HAP-1 (cell line): Measurements from ENCODE around the gene ST6GAL1.
A peak's percentile ranks its signal among the peaks of the same experiment; 100 is the strongest.

Source experiments
- DNase-seq, 2 experiments: peaks; one replicate each; pipeline ENCODE4 v3.0.0-alpha.2; 2016 to 2020; ENCODE audit warnings: low spot score in 2 of 2
- H3K27me3 ChIP-seq: fragments of 250-450 bp; sonication (Bioruptor Pico); 2 replicates; pipeline ENCODE4 v1.5.1; 2020; ENCODE audit warnings: low read depth, mild to moderate bottlenecking, moderate library complexity
- H3K36me3 ChIP-seq: fragments of 250-450 bp; sonication (Bioruptor Pico); replicated peaks from 2 replicates; pipeline ENCODE4 v1.5.1; 2020; ENCODE audit warnings: mild to moderate bottlenecking
- H3K4me1 ChIP-seq: fragments of 250-450 bp; sonication (Bioruptor Pico); 2 replicates; pipeline ENCODE4 v1.5.1; 2020; ENCODE audit warnings: mild to moderate bottlenecking
- H3K4me3 ChIP-seq: fragments of 250-450 bp; sonication (Bioruptor Pico); 2 replicates; pipeline ENCODE4 v1.5.1; 2020; ENCODE audit warnings: mild to moderate bottlenecking, moderate library complexity
- H3K9me3 ChIP-seq: fragments of 250-450 bp; sonication (Bioruptor Pico); 2 replicates; pipeline ENCODE4 v1.5.1; 2020; ENCODE audit warnings: mild to moderate bottlenecking, moderate library complexity
- in situ Hi-C: fragments of 300-500 bp; cut with MboI; formaldehyde crosslinking; loops from 3 replicates; pipeline ENCODE4 v1.14.3; 2020; ENCODE audit warnings: low sequenced_read_pairs, inconsistent platforms, mixed read lengths

ST6GAL1 gene

DNA sequence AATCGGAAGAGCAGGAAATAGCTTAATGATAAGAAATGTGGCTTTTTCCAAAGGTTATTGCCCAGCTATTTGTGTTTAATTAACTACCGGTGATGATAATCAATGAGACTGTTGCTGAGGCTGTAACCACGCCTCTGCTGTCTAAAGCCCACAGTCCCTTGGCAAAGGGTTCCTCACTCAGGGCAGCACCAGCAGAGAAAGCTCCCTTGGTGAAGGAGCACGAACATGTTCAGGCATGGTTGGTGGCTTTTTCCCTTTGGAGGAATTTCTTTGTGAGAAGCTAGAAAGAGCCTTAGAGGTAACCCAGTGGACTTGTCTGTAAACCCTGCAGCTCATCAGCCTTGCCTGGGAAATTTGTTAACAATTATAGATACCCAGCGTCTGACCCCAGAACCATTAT, 7.5 kb upstream of the ST6GAL1 start:
- H3K27me3 ChIP-seq = no peaks in the 10 kb centered on the region
- H3K4me1 ChIP-seq = peaks cover 19% of the 10 kb centered on the region
- in situ Hi-C loops = no loop called here
- no peak for DNase-seq
- H3K36me3 ChIP-seq = no peaks in the 10 kb centered on the region
- no peaks in the 10 kb centered on the region for H3K9me3 ChIP-seq
- H3K4me3 ChIP-seq = no peak overlapping the region

DNA sequence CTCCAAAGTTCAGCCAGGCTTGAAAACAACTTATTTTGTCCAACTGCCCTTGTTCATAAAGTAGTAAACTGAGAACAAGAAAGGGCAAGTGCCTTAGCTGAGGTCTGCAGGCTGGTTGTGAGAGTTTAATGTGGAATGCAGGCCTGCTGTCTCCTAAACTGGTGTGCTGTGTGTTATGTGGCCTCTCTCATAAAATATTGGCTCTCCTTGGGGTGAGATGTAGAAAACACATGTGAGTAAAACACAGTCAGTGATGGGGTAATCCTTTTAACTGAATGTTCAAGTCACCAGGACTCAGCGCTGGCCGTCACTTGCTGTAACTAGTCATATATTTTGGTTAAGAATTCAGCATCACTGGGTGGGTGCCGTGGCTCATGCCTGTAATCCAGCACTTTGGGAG, 7.1 kb upstream of the ST6GAL1 start:
- in situ Hi-C loops = no loop called here
- Histone ChIP-seq H3K4me1 (peaks cover 19% of the 10 kb centered on the region), H3K36me3 (no peaks in the 10 kb centered on the region), H3K4me3 (no peak overlapping the region), H3K9me3 (no peaks in the 10 kb centered on the region), H3K27me3 (no peaks in the 10 kb centered on the region)
- no peak for DNase-seq

DNA sequence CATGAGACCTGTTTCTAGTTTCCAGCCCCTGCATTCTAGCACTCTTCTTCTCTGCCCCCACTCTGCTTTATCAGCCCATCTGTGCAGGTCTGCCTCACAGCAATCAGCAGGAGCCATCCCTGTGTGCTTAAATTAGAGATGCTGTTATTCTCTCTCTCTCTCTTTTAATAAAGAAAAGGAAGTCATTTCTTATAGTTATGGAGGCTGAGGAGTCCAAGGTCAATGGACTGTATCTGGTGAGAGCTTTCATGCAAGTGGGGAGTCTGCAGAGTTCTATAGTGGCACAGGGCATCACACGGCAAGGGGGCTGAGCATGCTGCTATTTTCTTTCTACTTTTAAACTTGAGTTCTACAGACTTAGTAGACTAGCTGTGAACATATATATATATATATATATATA, 4.5 kb upstream of the ST6GAL1 start:
- DNase-seq = no peak
- Histone ChIP-seq H3K27me3 (no peaks in the 10 kb centered on the region), H3K36me3 (peaks cover 4% of the 10 kb centered on the region), H3K9me3 (no peaks in the 10 kb centered on the region), H3K4me3 (no peak overlapping the region), H3K4me1 (peaks cover 18% of the 10 kb centered on the region)
- in situ Hi-C loops = no loop called here

DNA sequence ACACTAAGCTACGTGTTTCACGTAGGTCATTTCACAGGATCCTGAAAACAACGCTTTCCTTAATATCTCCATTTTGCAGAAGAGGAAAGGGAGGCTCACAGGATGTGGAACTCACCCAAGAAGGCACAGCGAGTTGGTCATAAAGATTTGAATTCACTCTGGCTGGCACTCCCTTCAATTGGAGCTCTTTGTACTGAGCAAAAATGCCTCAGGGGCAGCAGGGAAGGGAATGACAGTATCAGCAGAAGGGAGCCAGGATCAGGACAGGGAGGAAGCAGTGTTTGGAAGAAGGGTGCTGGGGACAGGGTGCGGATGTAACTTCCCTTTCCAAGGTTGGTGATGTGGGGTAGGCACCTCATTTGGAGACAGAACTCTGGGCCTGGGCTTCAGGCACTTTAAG, 1.1 kb upstream of the ST6GAL1 start:
- H3K4me1 ChIP-seq = peaks cover 18% of the 10 kb centered on the region
- no peaks in the 10 kb centered on the region for H3K9me3 ChIP-seq
- H3K36me3 ChIP-seq = peaks cover 19% of the 10 kb centered on the region
- H3K4me3 ChIP-seq = no peak overlapping the region
- DNase-seq = peak in 1 of 2 experiments; percentile 42
- in situ Hi-C loops = no loop called here
- H3K27me3 ChIP-seq = no peaks in the 10 kb centered on the region

DNA sequence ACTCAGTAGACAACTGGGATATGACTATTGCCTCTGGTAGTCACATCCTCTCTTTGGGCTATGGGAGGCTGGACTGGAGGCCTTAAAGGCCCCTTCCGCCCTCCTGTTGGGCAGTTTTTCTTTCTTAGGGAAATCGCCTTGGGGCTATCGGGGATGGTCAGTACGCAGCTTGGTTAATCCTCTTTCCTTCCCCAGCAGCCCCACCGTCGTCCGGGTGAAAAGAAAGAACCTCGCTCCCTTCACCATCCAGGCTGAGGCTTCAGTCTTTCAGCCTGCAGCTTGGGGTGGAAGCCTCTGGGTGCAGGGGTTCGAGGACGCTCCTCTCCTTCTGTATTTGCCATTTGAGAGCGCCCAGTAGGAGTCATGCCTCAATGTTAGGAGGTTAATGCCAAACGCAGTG, 641 bp upstream of the ST6GAL1 start:
- H3K36me3 ChIP-seq = peaks cover 23% of the 10 kb centered on the region
- H3K9me3 ChIP-seq = no peaks in the 10 kb centered on the region
- H3K4me1 ChIP-seq = peaks cover 18% of the 10 kb centered on the region
- peak overlapping the region; percentile 91 for H3K4me3 ChIP-seq
- in situ Hi-C loops = loop anchor here (5.0 to 10.0 kb wide), 2 partner anchors 45 to 82 kb away; no protein-coding TSS in a partner anchor
- DNase-seq = no peak
- no peaks in the 10 kb centered on the region for H3K27me3 ChIP-seq

DNA sequence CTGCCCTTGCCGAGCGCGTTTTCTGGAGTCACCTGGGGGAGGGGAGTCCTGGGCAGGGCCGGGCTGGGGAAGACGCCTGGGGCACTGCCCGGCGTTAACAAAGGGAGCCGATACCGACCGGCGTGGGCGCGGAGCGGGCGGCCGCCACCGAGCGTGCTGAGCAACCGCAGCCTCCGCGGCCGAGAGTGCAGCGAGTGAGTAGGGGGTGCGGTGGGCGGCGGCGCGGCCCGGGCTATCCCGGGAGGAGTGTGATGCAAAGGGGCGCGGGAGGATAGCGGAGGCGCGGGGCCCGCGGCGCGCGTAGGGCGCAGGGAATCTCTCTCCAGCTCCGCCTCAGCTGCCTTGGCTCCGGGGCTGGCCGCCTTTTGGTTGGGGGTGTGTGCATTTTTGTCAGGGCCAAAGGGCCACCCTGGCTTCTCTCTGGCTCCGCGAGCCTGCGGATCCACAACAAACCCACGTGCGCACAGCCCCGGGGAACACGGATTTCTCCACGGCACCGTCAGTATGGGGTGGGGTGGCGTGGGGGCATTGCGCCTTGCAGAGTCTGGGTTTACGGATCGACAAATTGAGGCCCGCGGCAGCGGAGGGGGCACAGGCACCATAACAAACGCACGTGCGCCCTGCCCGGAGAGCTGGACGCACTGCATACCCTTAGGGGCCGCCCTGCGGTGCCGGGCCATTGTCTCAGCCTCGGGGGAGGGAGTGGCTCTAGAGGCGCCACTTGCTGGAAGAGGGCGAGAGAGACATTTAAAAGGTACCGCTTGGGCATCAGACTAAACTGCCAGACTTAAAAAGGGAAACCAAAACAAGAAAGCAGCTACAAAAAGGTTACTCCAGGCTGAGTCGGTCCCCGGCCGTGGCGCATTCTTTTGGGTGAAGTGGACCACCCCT, 560 bp downstream of the ST6GAL1 start:
- in situ Hi-C loops = loop anchor here (5.0 to 10.0 kb wide), 2 partner anchors 46 to 84 kb away; no protein-coding TSS in a partner anchor
- peak; percentile 66 to 89 for DNase-seq
- peaks cover 31% of the 10 kb centered on the region for H3K36me3 ChIP-seq
- peak overlapping the region; percentile 91 for H3K4me3 ChIP-seq
- no peaks in the 10 kb centered on the region for H3K9me3 ChIP-seq
- H3K27me3 ChIP-seq = no peaks in the 10 kb centered on the region
- peaks cover 23% of the 10 kb centered on the region for H3K4me1 ChIP-seq

DNA sequence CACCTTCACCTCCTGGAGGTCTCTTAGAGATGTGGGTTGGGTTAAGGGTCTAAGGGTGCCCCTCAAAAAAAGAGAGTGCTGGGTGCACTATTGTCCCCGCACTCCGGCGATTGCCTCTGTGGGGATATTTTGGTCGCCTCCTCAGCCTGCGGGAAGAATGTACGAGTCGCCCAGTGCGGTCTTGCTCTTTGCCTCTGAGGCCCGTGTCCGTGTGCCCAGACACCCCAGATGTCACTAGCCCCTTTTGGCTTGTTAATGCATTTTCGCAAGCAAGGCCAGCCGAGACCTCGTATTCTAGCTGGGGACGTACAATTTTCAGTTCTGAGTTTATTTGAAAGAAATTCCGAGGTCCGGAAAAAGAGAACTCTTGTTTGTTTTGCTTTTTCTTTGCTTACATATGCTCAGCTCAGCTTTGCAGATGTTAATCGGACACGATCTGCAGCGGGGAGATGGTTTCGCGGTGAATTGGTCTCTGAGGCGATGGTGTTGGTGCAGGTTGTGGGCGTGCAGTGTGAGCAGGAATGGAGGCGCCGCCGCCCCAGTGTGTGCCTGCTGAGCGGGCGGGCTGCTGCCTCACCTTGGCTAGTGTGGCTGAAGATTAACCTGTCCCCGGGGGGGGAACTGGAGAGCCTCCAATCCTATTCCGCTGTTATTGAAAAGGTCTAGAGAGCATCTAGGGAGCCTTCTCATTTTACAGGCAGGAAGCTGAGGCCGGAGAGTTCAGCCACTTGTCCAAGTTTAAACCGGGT, 1.4 kb downstream of the ST6GAL1 start:
- in situ Hi-C loops = loop anchor here (5.0 to 10.0 kb wide), 2 partner anchors 47 to 84 kb away; no protein-coding TSS in a partner anchor
- no peaks in the 10 kb centered on the region for H3K27me3 ChIP-seq
- peaks cover 31% of the 10 kb centered on the region for H3K36me3 ChIP-seq
- H3K4me1 ChIP-seq = peaks cover 25% of the 10 kb centered on the region
- H3K4me3 ChIP-seq = peak overlapping the region; percentile 91
- peak in 1 of 2 experiments; percentile 47 for DNase-seq
- no peaks in the 10 kb centered on the region for H3K9me3 ChIP-seq

DNA sequence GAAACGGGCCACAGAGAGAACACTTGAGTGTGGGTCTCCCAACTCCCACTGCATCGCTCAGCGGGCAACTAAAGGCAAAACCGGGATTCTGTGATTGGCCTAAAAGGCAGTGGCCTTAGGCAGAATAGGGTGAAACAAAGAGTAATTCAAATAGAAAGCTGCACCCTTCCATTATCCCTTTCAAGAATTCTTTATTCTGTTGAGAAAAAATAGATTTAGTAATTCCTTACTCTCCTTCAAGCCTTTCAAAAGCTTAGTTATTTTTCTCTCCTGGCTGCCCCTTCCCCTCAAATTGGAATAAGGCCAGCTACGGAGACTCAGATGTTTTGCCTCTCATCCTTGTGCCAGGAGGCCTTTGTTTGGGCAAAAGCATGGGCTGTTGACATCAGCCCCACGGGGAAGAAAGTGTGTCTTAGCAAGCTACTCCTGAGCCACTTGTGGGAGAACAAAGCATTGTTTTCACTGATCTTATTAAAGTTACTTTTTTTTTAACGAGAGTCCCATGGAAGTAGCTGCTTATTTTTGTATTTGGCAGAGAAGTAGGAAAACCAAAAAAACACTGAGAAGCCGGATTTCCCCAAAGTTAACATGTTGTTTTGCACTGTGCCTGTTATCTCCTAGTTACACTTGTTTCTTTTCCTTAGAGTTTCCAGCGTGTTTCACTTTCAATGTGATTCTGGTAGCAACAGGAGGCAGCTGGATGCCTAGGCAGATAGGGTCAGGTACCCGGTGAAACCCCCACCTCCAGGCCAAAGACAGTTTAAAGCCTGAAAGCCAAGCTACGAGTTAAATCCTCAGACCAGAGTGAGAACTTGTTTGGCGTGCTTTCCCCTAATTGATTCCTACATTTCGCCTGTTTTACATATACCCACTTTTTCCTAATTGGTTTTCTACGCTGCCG, 2.2 kb downstream of the ST6GAL1 start:
- peak; percentile 84 to 94 for DNase-seq
- Histone ChIP-seq H3K9me3 (no peaks in the 10 kb centered on the region), H3K4me1 (peaks cover 30% of the 10 kb centered on the region), H3K36me3 (peaks cover 35% of the 10 kb centered on the region), H3K4me3 (peak overlapping the region; percentile 91), H3K27me3 (no peaks in the 10 kb centered on the region)
- in situ Hi-C loops = loop anchor here (5.0 to 10.0 kb wide), 2 partner anchors 48 to 85 kb away; no protein-coding TSS in a partner anchor

DNA sequence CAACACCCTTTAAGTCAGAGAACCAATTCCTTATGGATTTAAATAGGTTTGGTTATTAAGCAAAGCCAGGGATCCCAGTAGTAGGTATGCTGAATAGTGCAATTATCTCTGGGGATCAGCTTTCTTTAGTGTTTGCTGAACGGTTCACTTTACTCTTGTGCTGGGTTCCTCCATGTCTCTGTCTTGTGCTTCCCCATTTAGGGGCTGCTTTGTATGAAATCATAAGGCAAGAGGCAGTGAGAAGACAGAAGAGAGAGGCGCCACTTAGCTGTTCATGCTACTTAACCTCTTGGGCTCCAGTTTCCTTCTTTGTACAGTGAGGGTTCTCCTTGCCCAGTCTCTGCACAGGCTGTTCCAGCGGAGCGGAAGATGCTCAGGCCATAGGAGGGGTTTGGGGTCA, 3.5 kb downstream of the ST6GAL1 start:
- Histone ChIP-seq H3K4me1 (peaks cover 42% of the 10 kb centered on the region), H3K36me3 (peaks cover 35% of the 10 kb centered on the region), H3K9me3 (no peaks in the 10 kb centered on the region), H3K4me3 (no peak overlapping the region), H3K27me3 (no peaks in the 10 kb centered on the region)
- in situ Hi-C loops = loop anchor here (5.0 to 10.0 kb wide), 2 partner anchors 49 to 87 kb away; no protein-coding TSS in a partner anchor
- DNase-seq = no peak

DNA sequence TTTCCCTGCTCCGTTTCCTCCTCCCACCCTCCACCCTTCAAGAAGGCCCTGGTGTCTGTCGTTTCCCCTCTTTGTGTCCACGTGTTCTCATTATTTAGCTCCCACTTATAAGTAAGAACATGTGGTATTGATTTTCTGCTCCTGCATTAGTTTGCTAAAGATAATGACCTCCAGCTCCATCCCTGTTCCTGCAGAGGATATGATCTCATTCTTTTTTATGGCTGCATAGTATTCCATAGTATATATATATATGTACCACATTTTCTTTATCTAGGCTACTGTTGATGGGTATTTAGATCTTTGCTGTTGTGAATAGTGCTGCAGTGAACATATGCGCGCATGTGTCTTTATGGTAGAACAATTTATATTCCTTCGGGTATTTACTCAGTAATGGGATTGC, 4.8 kb downstream of the ST6GAL1 start:
- H3K27me3 ChIP-seq = no peaks in the 10 kb centered on the region
- H3K36me3 ChIP-seq = peaks cover 35% of the 10 kb centered on the region
- DNase-seq = no peak
- no peaks in the 10 kb centered on the region for H3K9me3 ChIP-seq
- H3K4me1 ChIP-seq = peaks cover 32% of the 10 kb centered on the region
- H3K4me3 ChIP-seq = no peak overlapping the region
- in situ Hi-C loops = loop anchor here (10.0 kb wide), 1 partner anchor 50 kb away; no protein-coding TSS in a partner anchor

DNA sequence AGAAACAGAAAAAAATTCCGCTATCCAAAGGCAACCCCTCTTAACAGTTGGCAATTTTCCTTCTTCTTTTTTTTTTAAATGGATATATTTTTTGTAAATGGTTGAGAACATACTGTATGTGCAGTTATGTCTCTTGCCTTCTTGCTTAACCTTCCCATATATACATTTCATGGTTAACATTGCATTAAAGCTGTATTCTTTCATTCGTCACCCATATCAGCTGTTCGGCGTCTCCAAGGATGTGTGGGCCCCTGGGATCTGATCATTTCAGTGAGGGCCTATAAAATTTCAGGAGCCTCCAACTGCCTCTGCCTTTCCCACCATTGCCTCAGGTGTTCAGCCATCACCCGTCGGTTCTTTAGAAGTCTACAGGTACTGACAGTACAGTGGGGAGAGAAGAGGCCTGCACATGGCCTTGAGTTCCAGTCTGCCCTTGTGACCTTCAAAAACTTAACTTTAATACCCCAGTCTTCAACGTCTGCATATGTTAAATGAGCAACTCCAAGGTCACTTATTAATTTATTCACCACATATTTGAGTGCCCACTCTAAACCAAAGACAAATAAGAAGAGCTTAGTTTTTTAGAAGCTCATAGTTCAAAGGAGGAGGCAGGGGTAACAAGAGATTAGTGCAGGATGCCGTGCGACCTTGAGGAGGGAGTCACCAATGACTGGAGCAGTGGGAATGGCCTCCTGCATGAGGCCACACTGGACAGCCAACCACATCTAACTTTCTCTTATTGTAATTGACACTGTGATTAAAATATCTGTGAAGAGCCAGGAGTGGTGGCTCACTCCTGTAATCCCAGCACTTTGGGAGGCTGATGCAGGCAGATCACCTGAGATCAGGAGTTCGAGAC, 6.9 kb downstream of the ST6GAL1 start:
- H3K27me3 ChIP-seq = no peaks in the 10 kb centered on the region
- peaks cover 36% of the 10 kb centered on the region for H3K36me3 ChIP-seq
- peaks cover 31% of the 10 kb centered on the region for H3K4me1 ChIP-seq
- no peak overlapping the region for H3K4me3 ChIP-seq
- in situ Hi-C loops = loop anchor here (10.0 kb wide), 1 partner anchor 52 kb away; no protein-coding TSS in a partner anchor
- no peaks in the 10 kb centered on the region for H3K9me3 ChIP-seq
- DNase-seq = no peak

DNA sequence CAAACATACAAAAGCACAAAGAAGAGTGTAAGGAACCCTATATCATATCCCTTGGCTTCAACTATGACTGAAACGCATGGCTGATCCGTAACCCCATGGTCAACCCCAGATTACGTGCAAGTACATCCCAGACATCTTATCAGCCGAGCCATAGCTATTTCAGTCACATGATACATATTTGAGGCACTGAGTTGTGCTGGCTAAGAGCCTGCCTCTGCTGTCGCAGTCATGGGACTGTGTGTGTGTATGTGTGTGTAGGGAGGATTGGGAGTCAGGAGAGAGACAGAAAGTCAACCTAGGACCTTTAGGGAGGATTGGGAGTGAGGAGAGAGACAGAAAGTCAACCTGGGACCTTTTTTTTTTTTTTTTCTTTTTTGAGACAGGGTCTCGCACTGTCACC, 8.4 kb downstream of the ST6GAL1 start:
- H3K9me3 ChIP-seq = no peaks in the 10 kb centered on the region
- DNase-seq = peak in 1 of 2 experiments; percentile 28
- no peaks in the 10 kb centered on the region for H3K27me3 ChIP-seq
- no peak overlapping the region for H3K4me3 ChIP-seq
- peaks cover 25% of the 10 kb centered on the region for H3K4me1 ChIP-seq
- in situ Hi-C loops = loop anchor here (10.0 kb wide), 1 partner anchor 54 kb away; no protein-coding TSS in a partner anchor
- peaks cover 40% of the 10 kb centered on the region for H3K36me3 ChIP-seq
